Embryonic facial prominence (tissue), 1 donor: ENCODE measurements around the gene ARSJ.

Source experiments
- DNase-seq: peaks from one replicate; pipeline ENCODE4 v3.0.0-alpha.2; 2016; ENCODE audit errors: extremely low spot score

Gene ARSJ

GRCh38 chr4:113987382-113987941, 8.0 kb upstream of the ARSJ start:
- no peak for DNase-seq

GRCh38 chr4:113982181-113982580, 2.7 kb upstream of the ARSJ start:
- no peak for DNase-seq

GRCh38 chr4:113981591-113981990, 2.1 kb upstream of the ARSJ start:
- no peak for DNase-seq

GRCh38 chr4:113979905-113980615, 613 bp upstream of the ARSJ start:
- no peak for DNase-seq

- DNase-seq = no peak
These were observed 793 bp downstream of the ARSJ start for GRCh38 chr4:113978561-113979147.

- no peak for DNase-seq
These were observed 1.3 kb downstream of the ARSJ start for GRCh38 chr4:113978105-113978504.

GRCh38 chr4:113977526-113977855, 2.0 kb downstream of the ARSJ start:
- DNase-seq = no peak

- DNase-seq = no peak
These were observed 2.5 kb downstream of the ARSJ start for GRCh38 chr4:113976741-113977525.

GRCh38 chr4:113975578-113975977, 3.9 kb downstream of the ARSJ start:
- DNase-seq = no peak

- no peak for DNase-seq
These were observed 5.0 kb downstream of the ARSJ start for GRCh38 chr4:113974467-113974866.

- no peak for DNase-seq
These were observed 6.1 kb downstream of the ARSJ start for GRCh38 chr4:113973345-113973744.

GRCh38 chr4:113972781-113973180, 6.7 kb downstream of the ARSJ start:
- DNase-seq = no peak

- no peak for DNase-seq
These were observed 7.6 kb downstream of the ARSJ start for GRCh38 chr4:113971706-113972360.

- DNase-seq = no peak
These were observed 9.6 kb downstream of the ARSJ start for GRCh38 chr4:113969709-113970334.

GRCh38 chr4:113968473-113968872, 11.0 kb downstream of the ARSJ start:
- no peak for DNase-seq

- no peak for DNase-seq
These were observed 11.8 kb downstream of the ARSJ start for GRCh38 chr4:113967687-113968086.

GRCh38 chr4:113962719-113963265, 16.7 kb downstream of the ARSJ start:
- no peak for DNase-seq

- no peak for DNase-seq
These were observed 17.5 kb downstream of the ARSJ start for GRCh38 chr4:113962016-113962347.

- DNase-seq = no peak
These were observed 18.6 kb downstream of the ARSJ start for GRCh38 chr4:113960684-113961321.

- DNase-seq = no peak
These were observed 19.9 kb downstream of the ARSJ start for GRCh38 chr4:113959539-113959937.
